ENCODE data around the gene KCNIP4. TPM values are rescaled to one million over a fixed set of nuclear protein-coding genes. Genes with fewer than 3 reads are reported as not detected.

KCNIP4 gene
- total RNA-seq, 4 donors from 2014 or later: 0.19 to 0.50 (median 0.34) TPM; not detected in 1

DNA sequence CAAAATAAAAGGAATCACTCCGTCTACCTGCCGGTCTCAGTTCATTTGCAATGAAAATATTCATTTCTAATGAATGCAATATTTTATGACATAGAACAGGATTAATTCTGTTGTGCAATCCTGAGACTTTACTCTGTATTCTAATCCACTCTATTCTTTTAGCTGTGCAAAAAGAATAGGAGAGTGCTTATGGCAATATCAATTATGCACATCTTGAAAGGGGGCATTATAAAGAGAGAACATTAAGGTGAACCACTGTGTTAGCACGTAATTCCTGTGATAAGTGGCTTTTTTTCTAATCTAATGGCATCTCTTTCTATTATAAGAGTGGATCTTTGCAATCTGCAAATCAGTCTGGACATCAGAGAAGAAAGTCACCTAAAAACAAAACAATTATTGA, 99.5 kb downstream of the KCNIP4 start:
- Histone ChIP-seq H3K4me3 (no peak overlapping the region), H3K4me1 (no peaks in the 10 kb centered on the region), H3K9me3 (no peaks in the 10 kb centered on the region), H3K27me3 (no peaks in the 10 kb centered on the region), H3K36me3 (no peaks in the 10 kb centered on the region), H3K27ac (replicated peaks in 1 of 4) (no peak overlapping the region)
- DNase-seq (ENCODE audit: extremely low spot score): no peak
- 77% methylated on average over 3 of the region's 3 CpGs for WGBS
- TF ChIP-seq POLR2AphosphoS5 (IDR thresholded peaks at IDR 0.05) (no peak), POLR2A (IDR thresholded peaks at IDR 0.05; ENCODE audit: low read depth) (no peak), EP300 (IDR thresholded peaks at IDR 0.05) (no peak)
- TF ChIP-seq, protein P1, sequence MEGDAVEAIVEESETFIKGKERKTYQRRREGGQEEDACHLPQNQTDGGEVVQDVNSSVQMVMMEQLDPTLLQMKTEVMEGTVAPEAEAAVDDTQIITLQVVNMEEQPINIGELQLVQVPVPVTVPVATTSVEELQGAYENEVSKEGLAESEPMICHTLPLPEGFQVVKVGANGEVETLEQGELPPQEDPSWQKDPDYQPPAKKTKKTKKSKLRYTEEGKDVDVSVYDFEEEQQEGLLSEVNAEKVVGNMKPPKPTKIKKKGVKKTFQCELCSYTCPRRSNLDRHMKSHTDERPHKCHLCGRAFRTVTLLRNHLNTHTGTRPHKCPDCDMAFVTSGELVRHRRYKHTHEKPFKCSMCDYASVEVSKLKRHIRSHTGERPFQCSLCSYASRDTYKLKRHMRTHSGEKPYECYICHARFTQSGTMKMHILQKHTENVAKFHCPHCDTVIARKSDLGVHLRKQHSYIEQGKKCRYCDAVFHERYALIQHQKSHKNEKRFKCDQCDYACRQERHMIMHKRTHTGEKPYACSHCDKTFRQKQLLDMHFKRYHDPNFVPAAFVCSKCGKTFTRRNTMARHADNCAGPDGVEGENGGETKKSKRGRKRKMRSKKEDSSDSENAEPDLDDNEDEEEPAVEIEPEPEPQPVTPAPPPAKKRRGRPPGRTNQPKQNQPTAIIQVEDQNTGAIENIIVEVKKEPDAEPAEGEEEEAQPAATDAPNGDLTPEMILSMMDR (IDR thresholded peaks at IDR 0.05): no peak
- intact Hi-C loops (cut with DNase I): no loop called here

- no peaks in the 10 kb centered on the region for H3K4me1 ChIP-seq
- no peak overlapping the region for H3K4me3 ChIP-seq
- H3K27ac ChIP-seq (replicated peaks in 1 of 4): no peak overlapping the region
- 75% methylated on average over 2 of the region's 2 CpGs for WGBS
- no peak for TF ChIP-seq POLR2A (IDR thresholded peaks at IDR 0.05; ENCODE audit: low read depth)
- TF ChIP-seq, protein P1 (IDR thresholded peaks at IDR 0.05): no peak
- TF ChIP-seq EP300 (IDR thresholded peaks at IDR 0.05): no peak
- TF ChIP-seq POLR2AphosphoS5 (IDR thresholded peaks at IDR 0.05): no peak
- no peak for DNase-seq (ENCODE audit: extremely low spot score)
- intact Hi-C loops (cut with DNase I): no loop called here
- no peaks in the 10 kb centered on the region for H3K36me3 ChIP-seq
- H3K9me3 ChIP-seq: no peaks in the 10 kb centered on the region
- no peaks in the 10 kb centered on the region for H3K27me3 ChIP-seq
These were observed 100.6 kb downstream of the KCNIP4 start for GRCh38 chr4:21848021-21848420.

DNA sequence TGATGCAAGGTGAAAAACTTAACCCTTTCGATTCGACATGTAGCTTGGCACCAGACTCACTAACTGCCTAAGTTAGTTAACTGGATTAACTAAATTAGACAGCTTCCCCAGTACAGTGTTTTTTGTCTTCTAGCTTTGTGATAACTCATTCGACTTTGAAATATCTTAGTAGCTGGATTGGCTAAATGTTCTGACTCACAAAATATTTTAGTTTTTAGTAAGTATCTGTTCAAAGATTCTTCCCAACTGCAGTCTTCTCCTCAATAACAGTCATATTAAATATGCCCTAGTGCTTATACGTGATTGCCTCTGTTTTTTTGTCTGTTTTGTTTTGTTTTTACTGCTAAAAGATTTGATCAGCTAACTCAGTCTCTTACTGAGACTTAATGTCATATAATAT, 102.9 kb downstream of the KCNIP4 start:
- WGBS: 78% methylated on average over 4 of the region's 4 CpGs
- H3K9me3 ChIP-seq: no peaks in the 10 kb centered on the region
- H3K27me3 ChIP-seq: no peaks in the 10 kb centered on the region
- TF ChIP-seq POLR2AphosphoS5 (IDR thresholded peaks at IDR 0.05) (no peak), EP300 (IDR thresholded peaks at IDR 0.05) (no peak), POLR2A (IDR thresholded peaks at IDR 0.05; ENCODE audit: low read depth) (no peak)
- TF ChIP-seq, protein P1 (IDR thresholded peaks at IDR 0.05): no peak
- intact Hi-C loops (cut with DNase I): no loop called here
- H3K36me3 ChIP-seq: no peaks in the 10 kb centered on the region
- H3K27ac ChIP-seq (replicated peaks in 1 of 4): no peak overlapping the region
- DNase-seq (ENCODE audit: extremely low spot score): no peak
- H3K4me1 ChIP-seq: no peaks in the 10 kb centered on the region
- H3K4me3 ChIP-seq: no peak overlapping the region

DNA sequence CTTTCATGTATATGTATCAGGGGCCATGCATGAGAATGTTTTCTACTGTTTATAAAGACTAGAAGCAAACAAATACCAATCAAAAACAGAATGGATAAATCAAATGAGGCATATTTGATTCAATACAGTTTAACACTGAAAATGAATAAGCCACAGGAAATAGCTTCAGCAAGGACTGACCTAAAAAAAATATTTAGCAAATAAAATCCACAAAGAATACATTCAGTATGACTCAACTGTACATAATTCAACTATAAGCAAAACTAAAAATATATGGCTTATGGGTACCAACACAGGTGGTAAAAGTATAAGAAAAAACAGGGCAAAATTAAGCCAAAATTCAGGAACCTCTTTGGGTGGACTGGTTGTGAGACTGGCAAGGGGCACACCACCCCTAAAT, 112.9 kb downstream of the KCNIP4 start:
- Histone ChIP-seq H3K4me1 (no peaks in the 10 kb centered on the region), H3K9me3 (peaks cover 0 to 4% (median 2%) of the 10 kb centered on the region in 4 donors), H3K27me3 (no peaks in the 10 kb centered on the region), H3K4me3 (no peak overlapping the region), H3K27ac (replicated peaks in 1 of 4) (no peak overlapping the region), H3K36me3 (no peaks in the 10 kb centered on the region)
- TF ChIP-seq POLR2A (IDR thresholded peaks at IDR 0.05; ENCODE audit: low read depth) (no peak), EP300 (IDR thresholded peaks at IDR 0.05) (no peak), POLR2AphosphoS5 (IDR thresholded peaks at IDR 0.05) (no peak)
- TF ChIP-seq, protein P1 (IDR thresholded peaks at IDR 0.05): no peak
- DNase-seq (ENCODE audit: extremely low spot score): no peak
- intact Hi-C loops (cut with DNase I): no loop called here

DNA sequence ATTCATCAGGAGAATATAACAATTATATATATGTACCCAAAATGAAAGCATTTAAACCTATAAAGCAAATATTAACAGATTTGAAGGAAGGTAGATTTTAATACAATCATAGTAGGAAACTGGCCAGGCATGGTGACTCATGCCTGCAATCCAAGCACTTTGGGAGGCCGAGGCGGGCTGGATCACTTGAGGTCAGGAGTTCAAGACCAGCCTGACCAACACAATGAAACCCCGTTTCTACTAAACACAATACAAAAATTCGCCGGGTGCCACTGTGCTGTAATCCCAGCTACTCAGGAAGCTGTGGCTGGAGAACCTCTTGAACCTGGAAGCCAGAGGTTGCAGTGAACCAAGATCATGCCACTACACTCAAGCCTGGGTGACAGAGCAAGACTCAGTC, 118.3 kb downstream of the KCNIP4 start:
- TF ChIP-seq POLR2AphosphoS5 (IDR thresholded peaks at IDR 0.05) (no peak), POLR2A (IDR thresholded peaks at IDR 0.05; ENCODE audit: low read depth) (no peak), EP300 (IDR thresholded peaks at IDR 0.05) (no peak)
- TF ChIP-seq, protein P1 (IDR thresholded peaks at IDR 0.05): no peak
- 77% methylated on average over 5 of the region's 5 CpGs for WGBS

More for the DNA sequence above, 118.3 kb downstream of the KCNIP4 start:
- no peaks in the 10 kb centered on the region for H3K36me3 ChIP-seq
- H3K4me1 ChIP-seq: no peaks in the 10 kb centered on the region
- H3K4me3 ChIP-seq: no peak overlapping the region
- intact Hi-C loops (cut with DNase I): no loop called here
- H3K27ac ChIP-seq (replicated peaks in 1 of 4): no peak overlapping the region
- peaks cover 0 to 4% (median 2%) of the 10 kb centered on the region in 4 donors for H3K9me3 ChIP-seq
- no peak for DNase-seq (ENCODE audit: extremely low spot score)
- H3K27me3 ChIP-seq: no peaks in the 10 kb centered on the region

Data from esophagus muscularis mucosa (tissue), 4 donors.